SK-N-SH (cell line): Measurements from ENCODE around the gene TBC1D2B.

Source experiments
- CTCF ChIP-seq: fragments of 200-600 bp; sonication (generic); IDR thresholded peaks from 2 replicates; pipeline ENCODE4 v1.6.1; 2017; ENCODE audit warnings: antibody characterized with exemption, mild to moderate bottlenecking, moderate library complexity
- EP300 ChIP-seq, 2 experiments: IDR thresholded peaks; 2 replicates each; pipeline versions ENCODE4 v1.4.0 to v1.6.1; 2012; ENCODE audit warnings: borderline replicate concordance in 1 of 2, low read depth in 1 of 2, low read length in 1 of 2
- EZH2phosphoT487 ChIP-seq: fragments of 200-600 bp; sonication (generic); IDR thresholded peaks from 2 replicates; pipeline ENCODE4 v1.6.1; 2017; ENCODE audit warnings: low read depth, mixed run types, mild to moderate bottlenecking, antibody characterized with exemption, moderate library complexity, borderline replicate concordance
- JUND ChIP-seq: IDR thresholded peaks from 2 replicates; pipeline ENCODE4 v1.4.0; 2012
- TF ChIP-seq, protein P1 (sequence below): IDR thresholded peaks from 2 replicates; pipeline ENCODE4 v1.6.1; 2012; ENCODE audit warnings: mild to moderate bottlenecking, low read depth, low read length, moderate library complexity

- TF ChIP-seq EZH2phosphoT487 (no peak), JUND (no peak), CTCF (no peak), EP300 (IDR thresholded peaks at IDR 0.05; ENCODE audit: borderline replicate concordance in 1 of 2, low read depth in 1 of 2, low read length in 1 of 2) (no peak)
- TF ChIP-seq, protein P1, sequence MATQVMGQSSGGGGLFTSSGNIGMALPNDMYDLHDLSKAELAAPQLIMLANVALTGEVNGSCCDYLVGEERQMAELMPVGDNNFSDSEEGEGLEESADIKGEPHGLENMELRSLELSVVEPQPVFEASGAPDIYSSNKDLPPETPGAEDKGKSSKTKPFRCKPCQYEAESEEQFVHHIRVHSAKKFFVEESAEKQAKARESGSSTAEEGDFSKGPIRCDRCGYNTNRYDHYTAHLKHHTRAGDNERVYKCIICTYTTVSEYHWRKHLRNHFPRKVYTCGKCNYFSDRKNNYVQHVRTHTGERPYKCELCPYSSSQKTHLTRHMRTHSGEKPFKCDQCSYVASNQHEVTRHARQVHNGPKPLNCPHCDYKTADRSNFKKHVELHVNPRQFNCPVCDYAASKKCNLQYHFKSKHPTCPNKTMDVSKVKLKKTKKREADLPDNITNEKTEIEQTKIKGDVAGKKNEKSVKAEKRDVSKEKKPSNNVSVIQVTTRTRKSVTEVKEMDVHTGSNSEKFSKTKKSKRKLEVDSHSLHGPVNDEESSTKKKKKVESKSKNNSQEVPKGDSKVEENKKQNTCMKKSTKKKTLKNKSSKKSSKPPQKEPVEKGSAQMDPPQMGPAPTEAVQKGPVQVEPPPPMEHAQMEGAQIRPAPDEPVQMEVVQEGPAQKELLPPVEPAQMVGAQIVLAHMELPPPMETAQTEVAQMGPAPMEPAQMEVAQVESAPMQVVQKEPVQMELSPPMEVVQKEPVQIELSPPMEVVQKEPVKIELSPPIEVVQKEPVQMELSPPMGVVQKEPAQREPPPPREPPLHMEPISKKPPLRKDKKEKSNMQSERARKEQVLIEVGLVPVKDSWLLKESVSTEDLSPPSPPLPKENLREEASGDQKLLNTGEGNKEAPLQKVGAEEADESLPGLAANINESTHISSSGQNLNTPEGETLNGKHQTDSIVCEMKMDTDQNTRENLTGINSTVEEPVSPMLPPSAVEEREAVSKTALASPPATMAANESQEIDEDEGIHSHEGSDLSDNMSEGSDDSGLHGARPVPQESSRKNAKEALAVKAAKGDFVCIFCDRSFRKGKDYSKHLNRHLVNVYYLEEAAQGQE = no peak
Measured at GRCh38 chr15:78006567-78007205, 70.8 kb downstream of the TBC1D2B start.
